Gastroesophageal sphincter (tissue), 3 donors: ENCODE measurements around the gene GUCA1C.

ENCODE experiments used
- CTCF ChIP-seq, 4 experiments: fragments of 200-600 bp in 2 of 4; fragments of 450-650 bp in 2 of 4; sonication (generic) in 1 of 4; IDR thresholded peaks; one replicate each; pipeline ENCODE4 v1.5.1; 2017 to 2019; ENCODE audit warnings: antibody characterized with exemption in 4 of 4, mild to moderate bottlenecking in 2 of 4, moderate library complexity in 2 of 4
- POLR2AphosphoS5 ChIP-seq: sonication (generic); formaldehyde crosslinking; IDR thresholded peaks from one replicate; pipeline ENCODE4 v1.6.1; 2017; ENCODE audit warnings: antibody characterized with exemption

DNA sequence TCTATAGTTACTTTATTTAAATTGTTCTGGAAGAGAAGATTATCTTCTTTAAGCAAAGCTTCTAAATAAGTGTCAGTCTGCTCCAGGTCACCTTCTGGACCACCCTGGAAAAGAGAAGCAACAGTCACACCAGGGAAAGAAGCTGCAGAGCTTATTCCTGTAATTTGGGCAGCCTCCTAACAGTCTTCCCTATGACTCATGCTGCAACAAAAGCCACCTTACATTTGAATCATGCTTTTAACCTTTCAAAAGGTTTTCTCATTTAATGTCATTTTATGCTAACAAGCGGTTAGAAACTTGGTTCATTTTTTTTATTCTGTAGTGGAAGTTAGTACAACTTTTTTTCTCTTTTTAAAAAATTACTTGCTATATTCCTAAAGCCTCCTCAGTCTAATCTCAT lies 5.3 kb upstream of the GUCA1C start:
- no peak for TF ChIP-seq CTCF (IDR thresholded peaks at IDR 0.05)
- TF ChIP-seq POLR2AphosphoS5 = no peak
